GM12892 (cell line): ENCODE results near the gene RBFOX2.

ENCODE experiments used
- POLR2A ChIP-seq: IDR thresholded peaks from 2 replicates; pipeline ENCODE4 v1.6.1; 2011; ENCODE audit warnings: low read depth, low read length, control low read depth
- POLR2AphosphoS5 ChIP-seq: IDR thresholded peaks from 2 replicates; pipeline ENCODE4 v1.6.1; 2011; ENCODE audit warnings: low read depth, low read length, control low read depth

DNA sequence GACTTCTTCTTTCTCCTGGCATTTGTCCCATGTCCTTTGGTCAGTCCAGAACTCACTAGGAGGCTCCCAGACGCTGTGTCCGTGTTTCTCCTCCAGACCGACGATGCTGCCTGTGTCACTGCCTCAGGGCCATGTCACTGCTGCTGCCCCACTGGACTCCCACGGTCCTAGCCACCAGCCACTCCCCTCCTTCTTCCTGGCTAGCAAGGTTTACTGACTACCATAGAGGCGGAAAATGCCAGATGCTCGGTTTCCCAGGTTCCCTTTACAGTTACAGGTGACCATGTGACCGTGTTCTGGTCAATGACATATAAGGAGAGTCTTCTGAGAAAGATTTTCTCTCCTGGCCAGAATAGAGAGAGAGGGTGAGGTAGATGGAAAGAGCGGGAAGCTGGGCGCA, 40.7 kb upstream of the RBFOX2 start:
- TF ChIP-seq POLR2AphosphoS5 (no peak), POLR2A (no peak)
